ENCODE data around the gene GRB10.

DNA sequence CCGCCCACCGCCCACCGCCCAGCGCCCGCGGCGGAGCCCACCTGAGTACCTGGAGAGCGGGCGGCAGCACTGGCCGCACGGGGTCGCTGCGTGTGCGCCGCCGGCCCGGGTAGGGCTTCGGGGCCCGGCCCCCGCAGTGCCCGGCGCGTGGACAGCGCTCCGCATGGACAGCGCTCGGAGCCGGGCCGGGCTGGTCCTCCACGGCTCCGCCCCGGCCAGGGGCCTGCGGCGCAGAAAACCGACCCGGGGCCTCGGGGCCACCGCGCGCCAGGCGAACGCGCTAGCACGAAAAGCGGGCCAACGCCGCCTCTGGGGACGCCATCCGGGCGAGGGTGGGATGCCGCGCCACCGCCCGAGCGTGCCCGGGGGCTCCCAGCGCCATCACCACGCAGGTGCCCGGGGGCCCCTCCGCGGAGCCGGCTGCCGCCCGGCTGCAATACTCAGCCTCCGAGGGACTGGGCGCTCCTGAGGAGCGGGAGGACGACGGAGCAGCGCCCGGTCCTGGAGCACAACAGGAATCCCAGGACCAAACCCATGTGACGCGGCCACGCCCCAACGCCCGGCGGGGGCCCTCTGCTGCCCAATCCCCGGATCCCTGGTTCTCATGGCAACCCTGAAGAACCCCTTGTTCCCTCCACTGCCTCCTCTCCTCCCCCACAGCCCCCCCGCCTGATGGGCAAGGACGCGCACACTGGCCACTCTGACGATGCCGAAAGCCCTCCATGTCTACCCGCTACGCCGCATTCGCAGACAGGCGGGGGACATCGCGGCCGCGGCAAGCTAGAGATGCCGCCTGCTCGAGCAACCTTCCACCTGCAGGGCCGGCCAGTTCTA lies at the start of gene GRB10:
- TF ChIP-seq, protein P1, sequence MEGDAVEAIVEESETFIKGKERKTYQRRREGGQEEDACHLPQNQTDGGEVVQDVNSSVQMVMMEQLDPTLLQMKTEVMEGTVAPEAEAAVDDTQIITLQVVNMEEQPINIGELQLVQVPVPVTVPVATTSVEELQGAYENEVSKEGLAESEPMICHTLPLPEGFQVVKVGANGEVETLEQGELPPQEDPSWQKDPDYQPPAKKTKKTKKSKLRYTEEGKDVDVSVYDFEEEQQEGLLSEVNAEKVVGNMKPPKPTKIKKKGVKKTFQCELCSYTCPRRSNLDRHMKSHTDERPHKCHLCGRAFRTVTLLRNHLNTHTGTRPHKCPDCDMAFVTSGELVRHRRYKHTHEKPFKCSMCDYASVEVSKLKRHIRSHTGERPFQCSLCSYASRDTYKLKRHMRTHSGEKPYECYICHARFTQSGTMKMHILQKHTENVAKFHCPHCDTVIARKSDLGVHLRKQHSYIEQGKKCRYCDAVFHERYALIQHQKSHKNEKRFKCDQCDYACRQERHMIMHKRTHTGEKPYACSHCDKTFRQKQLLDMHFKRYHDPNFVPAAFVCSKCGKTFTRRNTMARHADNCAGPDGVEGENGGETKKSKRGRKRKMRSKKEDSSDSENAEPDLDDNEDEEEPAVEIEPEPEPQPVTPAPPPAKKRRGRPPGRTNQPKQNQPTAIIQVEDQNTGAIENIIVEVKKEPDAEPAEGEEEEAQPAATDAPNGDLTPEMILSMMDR (IDR thresholded peaks at IDR 0.05 in 4 of 5, conservative IDR thresholded peaks at IDR 0.05 in 1 of 5) = peak in 3 of 5 experiments; percentile 36 to 57 (median 36)
- TF ChIP-seq POLR2A (IDR thresholded peaks at IDR 0.05) = no peak
